Loucy (cell line): ENCODE data around the gene RAI1.

Experiments used
- H2AFZ ChIP-seq: fragments of 200-600 bp; sonication (generic); 2 replicates; pipeline ENCODE4 v1.6.0; 2016; ENCODE audit warnings: antibody characterized with exemption, mild to moderate bottlenecking, low read length, moderate library complexity
- H3F3A ChIP-seq: fragments of 200-600 bp; 2 replicates; pipeline ENCODE4 v1.6.0; 2016; ENCODE audit warnings: antibody characterized with exemption, low read depth, mild to moderate bottlenecking
- H3K27me3 ChIP-seq: fragments of 200-600 bp; sonication (generic); 2 replicates; pipeline ENCODE4 v1.6.1; 2014; ENCODE audit warnings: low read length, mild to moderate bottlenecking; ENCODE audit not compliant: insufficient read depth, poor library complexity, severe bottlenecking
- H3K36me3 ChIP-seq: fragments of 200-600 bp; sonication (generic); 2 replicates; pipeline ENCODE4 v1.6.1; 2016; ENCODE audit warnings: low read length; ENCODE audit not compliant: insufficient read depth
- H3K4me1 ChIP-seq: fragments of 200-600 bp; sonication (generic); 2 replicates; pipeline ENCODE4 v1.5.1; 2014; ENCODE audit warnings: low read length, mild to moderate bottlenecking; ENCODE audit not compliant: insufficient read depth, poor library complexity, severe bottlenecking
- H3K4me2 ChIP-seq: fragments of 200-600 bp; sonication (generic); 2 replicates; pipeline ENCODE4 v1.6.0; 2014; ENCODE audit warnings: antibody characterized with exemption, low read length, low read depth, mild to moderate bottlenecking; ENCODE audit not compliant: poor library complexity, severe bottlenecking
- H3K4me3 ChIP-seq: fragments of 200-600 bp; sonication (generic); 2 replicates; pipeline ENCODE4 v1.5.1; 2014; ENCODE audit warnings: low read length, mild to moderate bottlenecking, mixed read lengths; ENCODE audit not compliant: poor library complexity, severe bottlenecking
- H3K79me2 ChIP-seq: fragments of 200-600 bp; sonication (generic); 2 replicates; pipeline ENCODE4 v1.6.1; 2014; ENCODE audit warnings: low read length; ENCODE audit not compliant: insufficient read depth
- H3K9ac ChIP-seq: fragments of 200-600 bp; sonication (generic); 2 replicates; pipeline ENCODE4 v1.6.0; 2014; ENCODE audit warnings: mild to moderate bottlenecking, low read depth, low read length, moderate library complexity; ENCODE audit not compliant: poor library complexity, severe bottlenecking
- H3K9me2 ChIP-seq: fragments of 200-600 bp; sonication (generic); replicated peaks from 2 replicates; pipeline ENCODE4 v1.6.1; 2016; ENCODE audit warnings: low read depth, low read length, mixed read lengths
- H3K9me3 ChIP-seq: fragments of 200-600 bp; sonication (generic); 2 replicates; pipeline ENCODE4 v1.6.1; 2014; ENCODE audit warnings: mild to moderate bottlenecking, antibody characterized with exemption, low read length, low read depth; ENCODE audit not compliant: insufficient read depth
- H4K20me1 ChIP-seq: fragments of 200-600 bp; sonication (generic); 2 replicates; pipeline ENCODE4 v1.6.0; 2014; ENCODE audit warnings: antibody characterized with exemption, low read length, mild to moderate bottlenecking; ENCODE audit not compliant: insufficient read depth, poor library complexity, severe bottlenecking
- EZH2phosphoT487 ChIP-seq: fragments of 200-600 bp; IDR thresholded peaks from 2 replicates; pipeline ENCODE4 v1.6.1; 2018; ENCODE audit warnings: antibody characterized with exemption, mild to moderate bottlenecking, moderate library complexity, borderline replicate concordance
- TF ChIP-seq, protein P1 (sequence below): fragments of 200-600 bp; sonication (generic); conservative IDR thresholded peaks from 2 replicates; pipeline ENCODE4 v1.5.1; 2014; ENCODE audit warnings: mild to moderate bottlenecking, antibody characterized with exemption, low read length

Gene RAI1

DNA sequence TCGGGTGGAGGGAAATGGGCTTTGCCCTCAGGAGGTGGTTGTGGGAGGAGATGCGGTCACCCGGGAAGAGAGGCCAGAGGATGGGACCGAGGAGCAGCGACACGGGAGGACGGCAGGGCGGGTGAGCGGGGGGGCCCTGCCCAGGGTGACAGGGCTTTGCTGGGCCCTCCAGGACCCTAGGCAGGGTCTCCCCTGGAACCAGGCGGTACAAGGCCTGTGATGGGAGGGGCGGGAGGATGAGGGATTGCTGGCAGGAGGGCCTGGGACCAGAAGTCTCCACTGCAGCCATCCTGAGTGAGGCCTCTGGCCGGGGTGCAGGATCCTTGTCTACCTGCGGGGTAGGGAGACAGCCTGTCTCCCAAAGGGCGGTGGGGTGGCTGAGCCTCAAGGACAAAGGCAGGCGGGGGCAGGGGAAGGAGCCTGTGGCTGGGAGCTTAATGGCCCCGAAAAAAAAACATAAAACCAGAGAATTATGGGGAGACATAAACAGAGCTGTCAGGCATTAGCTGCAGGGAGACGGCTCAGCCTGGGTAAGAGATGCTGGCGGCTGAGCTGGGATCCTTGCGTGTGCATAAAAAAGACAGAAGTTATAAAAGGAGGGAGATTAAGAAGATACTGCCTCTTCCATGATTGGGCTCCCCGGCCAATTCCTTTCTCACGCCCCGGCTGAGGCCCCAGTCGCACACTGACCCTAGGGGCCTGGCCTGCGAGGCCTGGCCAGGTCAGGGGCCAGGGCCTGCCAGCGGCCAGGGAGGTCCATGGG lies 88.8 kb downstream of the RAI1 start:
- Histone ChIP-seq H3F3A (peaks cover 2% of the 10 kb centered on the region; the same call in 1 of the 2 replicates), H3K4me3 (no peak overlapping the region), H3K36me3 (peaks cover 11% of the 10 kb centered on the region; the same call in 1 of the 2 replicates), H2AFZ (no peak overlapping the region), H3K4me2 (no peak overlapping the region), H3K27me3 (no peaks in the 10 kb centered on the region), H3K9ac (peak overlapping the region; percentile 43), H4K20me1 (peaks cover 50% of the 10 kb centered on the region), H3K9me2 (no peaks in the 10 kb centered on the region), H3K4me1 (peaks cover 70% of the 10 kb centered on the region), H3K9me3 (no peaks in the 10 kb centered on the region), H3K79me2 (peaks cover 97% of the 10 kb centered on the region)
- TF ChIP-seq, protein P1, sequence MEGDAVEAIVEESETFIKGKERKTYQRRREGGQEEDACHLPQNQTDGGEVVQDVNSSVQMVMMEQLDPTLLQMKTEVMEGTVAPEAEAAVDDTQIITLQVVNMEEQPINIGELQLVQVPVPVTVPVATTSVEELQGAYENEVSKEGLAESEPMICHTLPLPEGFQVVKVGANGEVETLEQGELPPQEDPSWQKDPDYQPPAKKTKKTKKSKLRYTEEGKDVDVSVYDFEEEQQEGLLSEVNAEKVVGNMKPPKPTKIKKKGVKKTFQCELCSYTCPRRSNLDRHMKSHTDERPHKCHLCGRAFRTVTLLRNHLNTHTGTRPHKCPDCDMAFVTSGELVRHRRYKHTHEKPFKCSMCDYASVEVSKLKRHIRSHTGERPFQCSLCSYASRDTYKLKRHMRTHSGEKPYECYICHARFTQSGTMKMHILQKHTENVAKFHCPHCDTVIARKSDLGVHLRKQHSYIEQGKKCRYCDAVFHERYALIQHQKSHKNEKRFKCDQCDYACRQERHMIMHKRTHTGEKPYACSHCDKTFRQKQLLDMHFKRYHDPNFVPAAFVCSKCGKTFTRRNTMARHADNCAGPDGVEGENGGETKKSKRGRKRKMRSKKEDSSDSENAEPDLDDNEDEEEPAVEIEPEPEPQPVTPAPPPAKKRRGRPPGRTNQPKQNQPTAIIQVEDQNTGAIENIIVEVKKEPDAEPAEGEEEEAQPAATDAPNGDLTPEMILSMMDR, result no peak
- no peak for TF ChIP-seq EZH2phosphoT487

DNA sequence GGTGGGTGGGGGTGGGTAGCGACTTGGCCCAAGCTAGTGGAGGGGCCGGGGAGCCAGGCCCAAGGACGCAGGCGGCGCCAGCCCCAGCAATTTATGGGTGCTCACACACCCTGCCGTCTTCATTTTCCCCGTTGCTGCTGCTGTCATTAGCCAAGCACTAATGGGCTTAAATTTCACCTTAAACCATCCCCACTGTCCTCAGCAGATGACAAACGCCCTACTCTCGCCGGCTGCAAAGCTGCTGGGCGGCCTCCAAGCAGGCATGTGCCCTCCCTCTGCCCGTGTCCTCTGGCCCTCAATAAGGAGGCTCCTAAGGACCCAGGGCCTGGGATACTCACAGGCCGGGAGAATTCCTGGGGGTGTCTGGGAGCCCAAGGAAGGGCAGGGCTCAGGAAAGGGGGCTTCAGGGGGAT lies 89.4 kb downstream of the RAI1 start:
- peaks cover 97% of the 10 kb centered on the region for H3K79me2 ChIP-seq
- peaks cover 64% of the 10 kb centered on the region for H3K4me1 ChIP-seq
- H3K9me3 ChIP-seq, result no peaks in the 10 kb centered on the region
- H2AFZ ChIP-seq, result no peak overlapping the region
- no peak overlapping the region for H3K4me3 ChIP-seq
- H3F3A ChIP-seq, result no peaks in the 10 kb centered on the region
- no peak overlapping the region for H3K9ac ChIP-seq
- peaks cover 5% of the 10 kb centered on the region; the same call in 1 of the 2 replicates for H3K36me3 ChIP-seq
- peaks cover 50% of the 10 kb centered on the region for H4K20me1 ChIP-seq
- TF ChIP-seq, protein P1, result no peak
- TF ChIP-seq EZH2phosphoT487, result no peak
- H3K27me3 ChIP-seq, result no peaks in the 10 kb centered on the region
- no peaks in the 10 kb centered on the region for H3K9me2 ChIP-seq
- H3K4me2 ChIP-seq, result no peak overlapping the region

DNA sequence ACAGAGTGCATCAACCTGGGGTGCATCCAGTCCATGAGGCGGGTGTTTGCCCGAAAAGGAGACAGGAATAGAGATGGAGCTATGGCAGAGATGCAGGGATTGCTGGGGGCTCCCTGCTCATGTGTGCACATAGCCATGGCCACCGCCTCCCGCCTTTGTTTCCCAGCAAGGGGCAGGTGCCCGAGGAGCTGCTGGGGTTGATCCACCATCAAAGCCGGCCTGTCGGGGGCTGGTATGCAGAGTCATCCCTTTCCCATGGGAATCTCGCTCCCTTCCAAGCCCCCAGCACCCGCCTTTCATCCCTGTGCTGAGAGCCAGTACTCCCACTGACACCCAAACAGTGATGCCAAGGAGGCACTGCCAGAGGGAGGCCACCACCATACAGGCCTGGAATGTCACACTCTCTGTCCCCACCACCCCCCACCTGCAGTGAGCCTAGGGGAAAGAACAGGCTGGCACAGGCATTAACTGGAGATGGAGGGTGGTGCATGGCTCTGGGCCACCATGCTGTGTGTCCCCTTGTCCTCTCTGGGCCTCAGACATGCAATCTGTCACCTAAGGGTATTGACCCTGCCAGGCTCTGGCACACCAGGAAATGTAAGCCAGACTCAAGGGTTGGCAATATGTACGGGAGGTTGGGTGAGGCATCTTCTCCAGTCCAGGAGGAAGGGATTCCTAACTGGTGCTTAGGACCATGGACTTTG lies 90.4 kb downstream of the RAI1 start:
- Histone ChIP-seq H3K9ac (no peak overlapping the region), H3K27me3 (no peaks in the 10 kb centered on the region), H3K9me2 (no peaks in the 10 kb centered on the region), H3K36me3 (peaks cover 4% of the 10 kb centered on the region; the same call in 1 of the 2 replicates), H3K4me2 (peak overlapping the region; percentile 7), H4K20me1 (peaks cover 50% of the 10 kb centered on the region), H3K4me1 (peaks cover 54% of the 10 kb centered on the region), H3F3A (no peaks in the 10 kb centered on the region), H3K4me3 (no peak overlapping the region), H2AFZ (no peak overlapping the region), H3K79me2 (peaks cover 96% of the 10 kb centered on the region), H3K9me3 (no peaks in the 10 kb centered on the region)
- TF ChIP-seq, protein P1, result no peak
- TF ChIP-seq EZH2phosphoT487, result no peak
